ENCODE data around the gene ARL8B. TPM values are rescaled to one million over a fixed set of nuclear protein-coding genes. Genes with fewer than 3 reads are reported as not detected.

The ARL8B gene
- total and polyA plus RNA-seq, 2 of the 8 experiments (the other 6 are each of a cell fraction or from before 2014, with no cell fraction given): 14.5 to 27.8 TPM

- Histone ChIP-seq H2BK5ac (ENCODE audit: low read depth, low read length) (no peak overlapping the region), H3K4me1 (replicated peaks in 1 of 4; ENCODE audit: control insufficient read depth in 3 of 4, insufficient read depth in 4 of 4, low read length in 3 of 4) (peaks cover 6 to 23% (median 15%) of the 10 kb centered on the region in 4 experiments; a peak in 5 of 7 replicates), H2BK120ac (replicated peaks; ENCODE audit: low read depth, low read length) (no peak overlapping the region), H3K79me2 (ENCODE audit: control insufficient read depth in 1 of 2, insufficient read depth in 2 of 2, low read length in 2 of 2) (no peaks in the 10 kb centered on the region), H3K4ac (replicated peaks; ENCODE audit: insufficient read length, low read depth, low read length) (no peak overlapping the region), H2BK12ac (ENCODE audit: low read depth, low read length) (no peak overlapping the region), H3K36me3 (ENCODE audit: control insufficient read depth in 2 of 4, insufficient read depth in 4 of 4, low read length in 3 of 4) (peaks cover under 1 to 11% (median 1%) of the 10 kb centered on the region in 4 experiments; a peak in 5 of 8 replicates), H3K27ac (ENCODE audit: low read depth, low read length) (no peak overlapping the region), H2AK5ac (ENCODE audit: low read depth, low read length) (peak overlapping the region; percentile 53; the same call in 1 of the 2 replicates), H3K27me3 (replicated peaks in 1 of 4; ENCODE audit: control insufficient read depth in 3 of 4, extremely low read depth in 1 of 4, insufficient read depth in 3 of 4, low read length in 3 of 4) (no peaks in the 10 kb centered on the region), H3K18ac (ENCODE audit: extremely low read depth, low read length) (no peak overlapping the region; the same call in 1 of the 2 replicates), H3K14ac (ENCODE audit: insufficient read length) (no peak overlapping the region), H3K9me3 (ENCODE audit: insufficient read depth in 2 of 2, low read depth in 1 of 2, low read length in 1 of 2) (no peaks in the 10 kb centered on the region), H4K20me1 (replicated peaks in 1 of 2; ENCODE audit: control insufficient read depth in 1 of 2, insufficient read depth in 2 of 2, low read length in 2 of 2) (no peaks in the 10 kb centered on the region), H4K5ac (ENCODE audit: insufficient read length, low read depth, low read length) (no peak overlapping the region), H3K79me1 (ENCODE audit: low read depth, low read length) (no peaks in the 10 kb centered on the region; the same call in 1 of the 2 replicates), H3K23ac (ENCODE audit: insufficient read length) (no peak overlapping the region), H3K56ac (replicated peaks; ENCODE audit: insufficient read length, low read depth, low read length) (no peak overlapping the region), H3K23me2 (ENCODE audit: low read depth, low read length) (no peaks in the 10 kb centered on the region), H3K9ac (replicated peaks in 1 of 4; ENCODE audit: extremely low read depth in 1 of 4, low read depth in 3 of 4, low read length in 3 of 4) (no peak overlapping the region), H2BK20ac (ENCODE audit: low read length) (no peak overlapping the region; the same call in 1 of the 2 replicates), H3K4me3 (ENCODE audit: extremely low read depth in 1 of 4, insufficient read depth in 2 of 4, low read depth in 3 of 4, low read length in 4 of 4) (no peak overlapping the region), H4K91ac (replicated peaks; ENCODE audit: insufficient read length, low read length) (peak overlapping the region; percentile 77), H3K4me2 (ENCODE audit: insufficient read depth in 1 of 2, low read depth in 2 of 2, low read length in 2 of 2) (no peak overlapping the region), H2BK15ac (ENCODE audit: low read length) (0 out of 2 replicates have a peak overlapping the region, but pooled peaks have one; percentile 16), H4K8ac (ENCODE audit: extremely low read depth, insufficient read depth, low read length) (peak overlapping the region; percentile 38; the same call in 1 of the 2 replicates), H2AFZ (ENCODE audit: low read length) (no peak overlapping the region)
- ChIA-PET POLR2A (ENCODE audit: partially characterized antibody) (interaction anchor here (0.6 kb wide), 1 partner anchor 52 kb away, joined by 3 read pairs; no protein-coding TSS in a partner anchor), CTCF (ENCODE audit: partially characterized antibody) (interaction anchor here (1.4 kb wide), 1 partner anchor 12 kb away, joined by 3 read pairs; no protein-coding TSS in a partner anchor)
- TF ChIP-seq GTF2F1 (IDR thresholded peaks at IDR 0.05; ENCODE audit: borderline replicate concordance, low read depth, low read length) (no peak), KDM1A (IDR thresholded peaks at IDR 0.05; ENCODE audit: borderline replicate concordance, low read length) (peak; percentile 59; the same call in 1 of the 2 replicates), SIRT6 (IDR thresholded peaks at IDR 0.05; ENCODE audit: low read length) (no peak), TBP (IDR thresholded peaks at IDR 0.05; ENCODE audit: low read depth, low read length) (no peak), MAFK (IDR thresholded peaks at IDR 0.05; ENCODE audit: low read depth, low read length) (no peak)
- 84% methylated on average over 11 of the region's 11 CpGs; no CpG with 5 or more reads in 1 of the 2 experiments for WGBS, 2 experiments (ENCODE audit: extremely low coverage in 1 of 2, insufficient coverage in 1 of 2, insufficient read length in 1 of 2, insufficient replicate concordance in 2 of 2, low coverage in 1 of 2, low lambda C conversion rate in 2 of 2, missing lambda C conversion rate in 1 of 2)
- FAIRE-seq (no peak), DNase-seq (ENCODE audit: low read depth in 1 of 2, low spot score in 2 of 2) (no peak)
Observed at GRCh38 chr3:5220667-5221431, 98.8 kb downstream of the ARL8B start.

Data from H1 (cell line).